OCI-LY1 (cell line): ENCODE results near the gene ZFP90.

ENCODE experiments used
- H2AFZ ChIP-seq: fragments of 200-600 bp; sonication (generic), shearing (Covaris generic); 2 replicates; pipeline ENCODE4 v1.6.0; 2014; ENCODE audit warnings: antibody characterized with exemption, mild to moderate bottlenecking, low read length
- H3F3A ChIP-seq: fragments of 200-600 bp; sonication (generic), shearing (Covaris generic); 2 replicates; pipeline ENCODE4 v1.6.0; 2014; ENCODE audit warnings: mild to moderate bottlenecking, antibody characterized with exemption, low read length, moderate library complexity; ENCODE audit not compliant: insufficient read depth
- H3K27ac ChIP-seq: fragments of 200-600 bp; sonication (generic); 2 replicates; pipeline ENCODE4 v1.5.1; 2014; ENCODE audit warnings: low read length, mixed run types, mild to moderate bottlenecking, low read depth; ENCODE audit not compliant: poor library complexity, severe bottlenecking
- H3K27me3 ChIP-seq: fragments of 200-600 bp; sonication (generic); 2 replicates; pipeline ENCODE4 v1.6.0; 2014; ENCODE audit warnings: antibody characterized with exemption, mild to moderate bottlenecking, low read length, moderate library complexity; ENCODE audit not compliant: insufficient read depth
- H3K36me3 ChIP-seq: fragments of 200-600 bp; sonication (generic); 2 replicates; pipeline ENCODE4 v1.6.1; 2014; ENCODE audit warnings: mild to moderate bottlenecking, antibody characterized with exemption, low read length, moderate library complexity, mixed read lengths; ENCODE audit not compliant: insufficient read depth
- H3K4me1 ChIP-seq: fragments of 200-600 bp; sonication (generic); 2 replicates; pipeline ENCODE4 v1.5.1; 2014; ENCODE audit warnings: mild to moderate bottlenecking, low read length, moderate library complexity; ENCODE audit not compliant: insufficient read depth, severe bottlenecking
- H3K4me2 ChIP-seq: fragments of 200-600 bp; sonication (generic), shearing (Covaris generic); 2 replicates; pipeline ENCODE4 v1.6.1; 2014; ENCODE audit warnings: low read length
- H3K4me3 ChIP-seq: fragments of 200-600 bp; sonication (generic); 2 replicates; pipeline ENCODE4 v1.5.1; 2014; ENCODE audit warnings: low read length, low read depth, mild to moderate bottlenecking, mixed read lengths; ENCODE audit not compliant: poor library complexity, severe bottlenecking
- H3K79me2 ChIP-seq: fragments of 200-600 bp; shearing (Covaris generic); 2 replicates; pipeline ENCODE4 v1.6.1; 2016; ENCODE audit warnings: mixed run types, low read length, mixed read lengths; ENCODE audit not compliant: insufficient read depth
- H3K9ac ChIP-seq: fragments of 200-600 bp; sonication (generic), shearing (Covaris generic); 2 replicates; pipeline ENCODE4 v1.6.1; 2014; ENCODE audit warnings: mild to moderate bottlenecking, low read length, mixed read lengths
- H3K9me2 ChIP-seq: fragments of 200-600 bp; sonication (generic), shearing (Covaris generic); 2 replicates; pipeline ENCODE4 v1.6.1; 2014; ENCODE audit warnings: low read depth, mild to moderate bottlenecking, low read length, mixed read lengths
- H3K9me3 ChIP-seq: fragments of 200-600 bp; shearing (Covaris generic); 2 replicates; pipeline ENCODE4 v1.6.1; 2014; ENCODE audit warnings: low read length, mixed read lengths
- H4K20me1 ChIP-seq: fragments of 200-600 bp; sonication (generic), shearing (Covaris generic); 2 replicates; pipeline ENCODE4 v1.6.0; 2016; ENCODE audit warnings: mild to moderate bottlenecking, low read length; ENCODE audit not compliant: insufficient read depth
- CTCF ChIP-seq: fragments of 200-600 bp; sonication (generic), shearing (Covaris generic); IDR thresholded peaks from 2 replicates; pipeline ENCODE4 v1.5.1; 2017; ENCODE audit warnings: mild to moderate bottlenecking, antibody characterized with exemption, low read length, moderate library complexity, mixed read lengths
- EZH2 ChIP-seq: fragments of 200-600 bp; sonication (generic), shearing (Covaris generic); IDR thresholded peaks from 2 replicates; pipeline ENCODE4 v1.8.0; 2017; ENCODE audit warnings: borderline replicate concordance, mixed run types, mild to moderate bottlenecking, antibody characterized with exemption, low read length, moderate library complexity, mixed read lengths

ZFP90 gene

GRCh38 chr16:68564382-68564985, 25.4 kb downstream of the ZFP90 start:
- peaks cover 48% of the 10 kb centered on the region for H3K36me3 ChIP-seq
- no peak overlapping the region for H3K9ac ChIP-seq
- no peaks in the 10 kb centered on the region for H4K20me1 ChIP-seq
- no peak overlapping the region for H3K4me2 ChIP-seq
- no peak overlapping the region for H2AFZ ChIP-seq
- H3K4me1 ChIP-seq = no peaks in the 10 kb centered on the region
- H3K4me3 ChIP-seq = no peak overlapping the region
- H3K9me3 ChIP-seq = peaks cover 80% of the 10 kb centered on the region
- peaks cover 5% of the 10 kb centered on the region; the same call in 1 of the 2 replicates for H3F3A ChIP-seq
- H3K27me3 ChIP-seq = no peaks in the 10 kb centered on the region
- TF ChIP-seq CTCF = no peak
- no peak for TF ChIP-seq EZH2
- no peaks in the 10 kb centered on the region for H3K79me2 ChIP-seq
- H3K9me2 ChIP-seq = no peaks in the 10 kb centered on the region
- H3K27ac ChIP-seq = no peak overlapping the region

GRCh38 chr16:68574479-68574878, 35.4 kb downstream of the ZFP90 start:
- Histone ChIP-seq H3K27me3 (no peaks in the 10 kb centered on the region), H3K4me1 (no peaks in the 10 kb centered on the region), H3K27ac (no peak overlapping the region), H3K9ac (no peak overlapping the region), H3K4me2 (no peak overlapping the region), H3K79me2 (no peaks in the 10 kb centered on the region), H3K36me3 (no peaks in the 10 kb centered on the region), H3K9me2 (no peaks in the 10 kb centered on the region), H2AFZ (no peak overlapping the region), H3K9me3 (peaks cover 26% of the 10 kb centered on the region), H3F3A (no peaks in the 10 kb centered on the region), H4K20me1 (no peaks in the 10 kb centered on the region), H3K4me3 (no peak overlapping the region)
- no peak for TF ChIP-seq CTCF
- no peak for TF ChIP-seq EZH2

- Histone ChIP-seq H3K4me1 (no peaks in the 10 kb centered on the region), H3K4me2 (no peak overlapping the region), H3K36me3 (no peaks in the 10 kb centered on the region), H3K79me2 (no peaks in the 10 kb centered on the region), H3K27me3 (no peaks in the 10 kb centered on the region), H4K20me1 (no peaks in the 10 kb centered on the region), H3K9me3 (peaks cover 25% of the 10 kb centered on the region), H3K9me2 (no peaks in the 10 kb centered on the region), H2AFZ (no peak overlapping the region), H3K27ac (no peak overlapping the region), H3K9ac (no peak overlapping the region), H3F3A (no peaks in the 10 kb centered on the region), H3K4me3 (no peak overlapping the region)
- TF ChIP-seq CTCF (no peak), EZH2 (no peak)
These were observed 36.0 kb downstream of the ZFP90 start for GRCh38 chr16:68575082-68575481.
